ENCODE results near the gene C5orf63. TPM values are rescaled to one million over a fixed set of nuclear protein-coding genes. Genes with fewer than 3 reads are reported as not detected.

C5orf63 gene
- total and polyA plus RNA-seq, 2 of the 13 experiments (the other 11 are each of a cell fraction or from before 2014, with no cell fraction given): 7.9 to 8.8 TPM

- TF ChIP-seq CEBPZ (IDR thresholded peaks at IDR 0.05; ENCODE audit: low read length): no peak
- no peak for TF ChIP-seq ATM (IDR thresholded peaks at IDR 0.05; ENCODE audit: borderline replicate concordance)
- TF ChIP-seq ZNF362 (CRISPR knock-in tag; IDR thresholded peaks at IDR 0.05; ENCODE audit: borderline replicate concordance): peak; percentile 79; the same call in 1 of the 2 replicates
- TF ChIP-seq NCOA1 (CRISPR knock-in tag; IDR thresholded peaks at IDR 0.05): peak; percentile 35; the same call in 1 of the 2 replicates
- peak; percentile 87; the same call in 1 of the 2 replicates for TF ChIP-seq E2F2 (CRISPR knock-in tag; IDR thresholded peaks at IDR 0.05; ENCODE audit: borderline replicate concordance)
- no peak for TF ChIP-seq ZNF251 (CRISPR knock-in tag; IDR thresholded peaks at IDR 0.05)
- TF ChIP-seq ZNF597 (CRISPR knock-in tag; IDR thresholded peaks at IDR 0.05): no peak
- no peak for TF ChIP-seq RFX1 (IDR thresholded peaks at IDR 0.05)
- TF ChIP-seq ZNF788 (CRISPR knock-in tag; IDR thresholded peaks at IDR 0.05; ENCODE audit: borderline replicate concordance): peak; percentile 87
- TF ChIP-seq KLF11 (CRISPR knock-in tag; IDR thresholded peaks at IDR 0.05): no peak
- peak; percentile 76 for TF ChIP-seq ZNF777 (CRISPR knock-in tag; IDR thresholded peaks at IDR 0.05)
- peak; percentile 22; the same call in 1 of the 2 replicates for TF ChIP-seq SNAPC2 (CRISPR knock-in tag; IDR thresholded peaks at IDR 0.05)
- no peak for TF ChIP-seq ZNF775 (CRISPR knock-in tag; IDR thresholded peaks at IDR 0.05; ENCODE audit: borderline replicate concordance)
- no peak for TF ChIP-seq ZNF780A (CRISPR knock-in tag; IDR thresholded peaks at IDR 0.05)
- peak; percentile 95 for TF ChIP-seq KDM5B (CRISPR knock-in tag; IDR thresholded peaks at IDR 0.05; ENCODE audit: borderline replicate concordance)
- no peak for TF ChIP-seq ETS1 (CRISPR knock-in tag; IDR thresholded peaks at IDR 0.05)
- peak; percentile 77 for TF ChIP-seq ZSCAN31 (CRISPR knock-in tag; IDR thresholded peaks at IDR 0.05; ENCODE audit: low read depth)
- TF ChIP-seq ZNF331 (CRISPR knock-in tag; IDR thresholded peaks at IDR 0.05): no peak
- no peak for TF ChIP-seq SP1 (IDR thresholded peaks at IDR 0.05)
- TF ChIP-seq SP1 (CRISPR knock-in tag; IDR thresholded peaks at IDR 0.05): no peak
Measured at GRCh38 chr5:127072861-127073846, at the start of gene C5orf63 (continued).
